ENCODE results near the gene GPNMB.

DNA sequence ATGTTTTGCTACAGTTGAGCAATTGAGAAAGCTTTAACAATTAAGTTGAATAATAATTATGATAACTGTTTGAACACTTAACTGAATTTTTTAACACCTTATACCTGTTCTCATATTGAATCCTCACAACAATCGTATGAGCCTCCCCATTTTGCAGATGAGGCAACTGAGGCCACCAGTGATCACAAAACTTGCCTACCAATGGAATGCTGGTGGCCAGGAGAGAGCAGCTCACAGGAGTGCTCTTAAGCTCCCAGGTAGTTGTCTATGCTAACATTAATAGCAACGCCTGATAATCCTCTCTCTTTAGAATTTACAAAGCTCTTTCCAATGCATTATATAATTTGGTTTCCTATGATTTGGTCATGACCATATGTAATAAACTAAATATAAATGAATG is 21.6 kb downstream of the GPNMB start:
- TF ChIP-seq, protein P1, sequence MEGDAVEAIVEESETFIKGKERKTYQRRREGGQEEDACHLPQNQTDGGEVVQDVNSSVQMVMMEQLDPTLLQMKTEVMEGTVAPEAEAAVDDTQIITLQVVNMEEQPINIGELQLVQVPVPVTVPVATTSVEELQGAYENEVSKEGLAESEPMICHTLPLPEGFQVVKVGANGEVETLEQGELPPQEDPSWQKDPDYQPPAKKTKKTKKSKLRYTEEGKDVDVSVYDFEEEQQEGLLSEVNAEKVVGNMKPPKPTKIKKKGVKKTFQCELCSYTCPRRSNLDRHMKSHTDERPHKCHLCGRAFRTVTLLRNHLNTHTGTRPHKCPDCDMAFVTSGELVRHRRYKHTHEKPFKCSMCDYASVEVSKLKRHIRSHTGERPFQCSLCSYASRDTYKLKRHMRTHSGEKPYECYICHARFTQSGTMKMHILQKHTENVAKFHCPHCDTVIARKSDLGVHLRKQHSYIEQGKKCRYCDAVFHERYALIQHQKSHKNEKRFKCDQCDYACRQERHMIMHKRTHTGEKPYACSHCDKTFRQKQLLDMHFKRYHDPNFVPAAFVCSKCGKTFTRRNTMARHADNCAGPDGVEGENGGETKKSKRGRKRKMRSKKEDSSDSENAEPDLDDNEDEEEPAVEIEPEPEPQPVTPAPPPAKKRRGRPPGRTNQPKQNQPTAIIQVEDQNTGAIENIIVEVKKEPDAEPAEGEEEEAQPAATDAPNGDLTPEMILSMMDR (IDR thresholded peaks at IDR 0.05) = no peak
- no peak for TF ChIP-seq POLR2A (IDR thresholded peaks at IDR 0.05)
